ENCODE measurements around the gene DCAF7. TPM values are rescaled to one million over a fixed set of nuclear protein-coding genes. Genes with fewer than 3 reads are reported as not detected.

The DCAF7 gene
- total RNA-seq, 1 experiment from 2014 or later, result 36.8 TPM

- no peak for DNase-seq (ENCODE audit: low read depth, low spot score)
- in situ Hi-C loops (cut with HindIII; ENCODE audit: low pct_unique_long_range_greater_than_20kb, low sequenced_read_pairs), result no loop called here
Observed at GRCh38 chr17:63601439-63602371, 51.4 kb downstream of the DCAF7 start.

- no peak for DNase-seq (ENCODE audit: low read depth, low spot score)
- in situ Hi-C loops (cut with HindIII; ENCODE audit: low pct_unique_long_range_greater_than_20kb, low sequenced_read_pairs), result no loop called here
Observed at GRCh38 chr17:63609816-63610573, 59.7 kb downstream of the DCAF7 start.

- in situ Hi-C loops (cut with HindIII; ENCODE audit: low pct_unique_long_range_greater_than_20kb, low sequenced_read_pairs), result no loop called here
- no peak for DNase-seq (ENCODE audit: low read depth, low spot score)
Observed at GRCh38 chr17:63610854-63611253, 60.6 kb downstream of the DCAF7 start.

- no peak for DNase-seq (ENCODE audit: low read depth, low spot score)
- in situ Hi-C loops (cut with HindIII; ENCODE audit: low pct_unique_long_range_greater_than_20kb, low sequenced_read_pairs), result no loop called here
Observed at GRCh38 chr17:63611354-63611753, 61.1 kb downstream of the DCAF7 start.

- in situ Hi-C loops (cut with HindIII; ENCODE audit: low pct_unique_long_range_greater_than_20kb, low sequenced_read_pairs), result no loop called here
- DNase-seq (ENCODE audit: low read depth, low spot score), result no peak
Observed at GRCh38 chr17:63613663-63614062, 63.4 kb downstream of the DCAF7 start.

GRCh38 chr17:63621229-63621683, 71.0 kb downstream of the DCAF7 start:
- in situ Hi-C loops (cut with HindIII; ENCODE audit: low pct_unique_long_range_greater_than_20kb, low sequenced_read_pairs), result no loop called here
- DNase-seq (ENCODE audit: low read depth, low spot score), result no peak

GRCh38 chr17:63621684-63622573, 71.7 kb downstream of the DCAF7 start, which contains the start of gene MAP3K3:
MAP3K3 (plus strand) TSS chr17:63622417; CDS start chr17:63622760, 343 bp downstream.
- peak; percentile 100 for DNase-seq (ENCODE audit: low read depth, low spot score)
- in situ Hi-C loops (cut with HindIII; ENCODE audit: low pct_unique_long_range_greater_than_20kb, low sequenced_read_pairs), result no loop called here

- in situ Hi-C loops (cut with HindIII; ENCODE audit: low pct_unique_long_range_greater_than_20kb, low sequenced_read_pairs), result no loop called here
- peak; percentile 55 for DNase-seq (ENCODE audit: low read depth, low spot score)
Observed at GRCh38 chr17:63622574-63623390, 72.5 kb downstream of the DCAF7 start.

GRCh38 chr17:63623786-63624530, 73.7 kb downstream of the DCAF7 start:
- in situ Hi-C loops (cut with HindIII; ENCODE audit: low pct_unique_long_range_greater_than_20kb, low sequenced_read_pairs), result no loop called here
- peak; percentile 43 for DNase-seq (ENCODE audit: low read depth, low spot score)

GRCh38 chr17:63624531-63624880, 74.2 kb downstream of the DCAF7 start:
- in situ Hi-C loops (cut with HindIII; ENCODE audit: low pct_unique_long_range_greater_than_20kb, low sequenced_read_pairs), result no loop called here
- DNase-seq (ENCODE audit: low read depth, low spot score), result no peak

GRCh38 chr17:63626551-63627180, 76.4 kb downstream of the DCAF7 start:
- in situ Hi-C loops (cut with HindIII; ENCODE audit: low pct_unique_long_range_greater_than_20kb, low sequenced_read_pairs), result no loop called here
- no peak for DNase-seq (ENCODE audit: low read depth, low spot score)

GRCh38 chr17:63629627-63630026, 79.3 kb downstream of the DCAF7 start:
- no peak for DNase-seq (ENCODE audit: low read depth, low spot score)
- in situ Hi-C loops (cut with HindIII; ENCODE audit: low pct_unique_long_range_greater_than_20kb, low sequenced_read_pairs), result no loop called here

- in situ Hi-C loops (cut with HindIII; ENCODE audit: low pct_unique_long_range_greater_than_20kb, low sequenced_read_pairs), result no loop called here
- DNase-seq (ENCODE audit: low read depth, low spot score), result no peak
Observed at GRCh38 chr17:63631062-63631461, 80.8 kb downstream of the DCAF7 start.

- in situ Hi-C loops (cut with HindIII; ENCODE audit: low pct_unique_long_range_greater_than_20kb, low sequenced_read_pairs), result no loop called here
- DNase-seq (ENCODE audit: low read depth, low spot score), result no peak
Observed at GRCh38 chr17:63631626-63632025, 81.3 kb downstream of the DCAF7 start.

GRCh38 chr17:63633742-63634141, 83.5 kb downstream of the DCAF7 start:
- in situ Hi-C loops (cut with HindIII; ENCODE audit: low pct_unique_long_range_greater_than_20kb, low sequenced_read_pairs), result no loop called here
- DNase-seq (ENCODE audit: low read depth, low spot score), result no peak

GRCh38 chr17:63634163-63634562, 83.9 kb downstream of the DCAF7 start:
- in situ Hi-C loops (cut with HindIII; ENCODE audit: low pct_unique_long_range_greater_than_20kb, low sequenced_read_pairs), result no loop called here
- no peak for DNase-seq (ENCODE audit: low read depth, low spot score)

Data from SK-MEL-5 (cell line).